GM12892 (cell line): ENCODE data around the gene GDPD4.

Experiments
- DNase-seq: peaks from one replicate; pipeline ENCODE4 v3.0.0; 2011; ENCODE audit not compliant: insufficient read length
- FAIRE-seq: peaks from 2 replicates; lab custom pipeline; 2011; peaks lifted over from hg19 to GRCh38; lab: Jason Lieb, UNC
- POLR2A ChIP-seq: IDR thresholded peaks from 2 replicates; pipeline ENCODE4 v1.6.1; 2011; ENCODE audit warnings: low read depth, low read length, control low read depth
- POLR2AphosphoS5 ChIP-seq: IDR thresholded peaks from 2 replicates; pipeline ENCODE4 v1.6.1; 2011; ENCODE audit warnings: low read depth, low read length, control low read depth
- TAF1 ChIP-seq: IDR thresholded peaks from 2 replicates; pipeline ENCODE4 v1.6.1; 2011; ENCODE audit warnings: low read depth, mild to moderate bottlenecking, control low read depth, low read length, borderline replicate concordance

GDPD4 gene

DNA sequence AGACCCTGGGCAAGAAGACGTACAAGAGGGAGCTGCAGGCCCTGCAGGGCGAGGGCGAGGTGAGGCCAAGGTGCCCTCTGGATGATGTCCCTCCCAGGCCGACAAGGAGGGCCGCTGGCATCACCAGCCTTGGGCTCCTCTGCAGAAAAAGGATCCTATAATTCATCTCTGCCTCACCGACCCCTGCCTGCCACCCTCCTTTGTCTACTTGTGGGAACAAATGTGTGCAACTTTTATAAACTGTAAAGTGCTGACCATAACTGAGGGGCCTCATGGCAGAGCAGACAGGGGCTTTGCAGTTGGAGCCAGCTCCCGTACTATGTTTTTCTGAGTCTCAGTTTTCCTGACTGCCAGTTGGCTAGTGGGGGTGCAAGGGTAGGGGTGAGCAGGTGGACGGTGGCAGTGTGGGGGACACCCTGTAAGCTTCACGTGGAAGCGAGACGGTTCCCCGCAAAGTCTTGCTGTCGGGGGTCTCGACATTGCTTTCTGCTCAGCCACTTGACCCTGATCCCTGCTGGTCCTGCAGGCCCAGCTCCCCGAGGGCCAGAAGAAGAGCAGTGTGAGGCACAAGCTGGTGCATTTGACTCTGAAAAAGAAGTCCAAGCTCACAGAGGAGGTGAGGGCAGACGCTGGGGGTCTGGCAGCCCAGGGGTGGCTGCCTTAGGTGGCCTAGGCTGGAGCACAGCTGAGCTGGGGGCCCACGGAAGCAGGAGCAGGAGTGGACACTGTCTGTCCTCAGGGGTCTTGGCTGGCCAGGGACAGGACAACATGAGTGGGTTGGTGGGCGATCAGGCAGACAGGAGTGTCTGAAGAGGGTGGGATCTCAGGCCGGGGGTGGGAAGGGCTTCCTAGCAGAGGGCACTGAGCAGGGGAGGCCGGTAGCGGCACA is 118.7 kb downstream of the GDPD4 start:
- DNase-seq, result no peak
- FAIRE-seq, result no peak
- TF ChIP-seq POLR2A (no peak), TAF1 (no peak), POLR2AphosphoS5 (no peak)

DNA sequence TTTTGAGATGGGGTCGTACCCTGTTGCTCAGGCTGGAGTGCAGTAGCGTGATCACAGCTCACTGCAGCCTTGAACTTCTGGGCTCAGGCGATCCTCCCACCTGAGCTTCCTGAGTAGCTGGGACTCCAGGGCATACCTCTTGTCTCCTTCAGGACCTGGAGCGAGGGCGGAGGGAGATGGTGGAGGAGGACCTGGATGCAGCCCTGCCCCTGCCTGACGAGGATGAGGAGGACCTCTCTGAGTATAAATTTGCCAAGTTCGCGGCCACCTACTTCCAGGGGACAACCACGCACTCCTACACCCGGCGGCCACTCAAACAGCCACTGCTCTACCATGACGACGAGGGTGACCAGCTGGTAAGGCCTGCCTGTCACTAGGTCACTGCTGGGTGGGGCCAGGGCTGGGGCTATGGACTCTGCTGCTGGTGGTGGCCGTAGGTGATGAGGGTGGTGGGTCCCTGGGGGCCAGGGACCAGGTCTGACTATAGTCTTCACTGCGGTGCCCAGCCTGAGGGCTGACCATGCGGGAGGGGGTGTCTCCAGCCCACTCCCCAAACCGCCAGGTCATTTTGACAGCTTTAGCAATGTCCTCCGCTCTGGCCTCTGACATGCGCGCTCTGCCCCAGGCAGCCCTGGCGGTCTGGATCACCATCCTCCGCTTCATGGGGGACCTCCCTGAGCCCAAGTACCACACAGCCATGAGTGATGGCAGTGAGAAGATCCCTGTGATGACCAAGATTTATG is 119.5 kb downstream of the GDPD4 start:
- DNase-seq (no peak), FAIRE-seq (no peak)
- no peak for TF ChIP-seq TAF1
- no peak for TF ChIP-seq POLR2AphosphoS5
- no peak for TF ChIP-seq POLR2A

DNA sequence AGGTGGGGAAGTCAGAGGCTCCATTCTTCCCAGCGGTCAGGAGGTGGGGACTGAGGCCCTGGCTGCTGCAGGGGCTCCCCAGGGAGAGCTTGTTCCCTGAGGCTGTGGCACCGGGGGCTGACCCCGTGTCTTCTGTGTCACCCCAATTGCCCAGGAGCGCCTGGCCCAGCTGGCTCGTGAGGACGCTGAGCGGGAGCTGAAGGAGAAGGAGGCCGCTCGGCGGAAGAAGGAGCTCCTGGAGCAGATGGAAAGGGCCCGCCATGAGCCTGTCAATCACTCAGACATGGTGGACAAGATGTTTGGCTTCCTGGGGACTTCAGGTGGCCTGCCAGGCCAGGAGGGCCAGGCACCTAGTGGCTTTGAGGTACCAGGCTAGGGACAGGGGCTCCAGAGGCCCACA is 120.3 kb downstream of the GDPD4 start:
- TF ChIP-seq TAF1 (no peak), POLR2A (no peak), POLR2AphosphoS5 (no peak)
- FAIRE-seq (no peak), DNase-seq (no peak)

DNA sequence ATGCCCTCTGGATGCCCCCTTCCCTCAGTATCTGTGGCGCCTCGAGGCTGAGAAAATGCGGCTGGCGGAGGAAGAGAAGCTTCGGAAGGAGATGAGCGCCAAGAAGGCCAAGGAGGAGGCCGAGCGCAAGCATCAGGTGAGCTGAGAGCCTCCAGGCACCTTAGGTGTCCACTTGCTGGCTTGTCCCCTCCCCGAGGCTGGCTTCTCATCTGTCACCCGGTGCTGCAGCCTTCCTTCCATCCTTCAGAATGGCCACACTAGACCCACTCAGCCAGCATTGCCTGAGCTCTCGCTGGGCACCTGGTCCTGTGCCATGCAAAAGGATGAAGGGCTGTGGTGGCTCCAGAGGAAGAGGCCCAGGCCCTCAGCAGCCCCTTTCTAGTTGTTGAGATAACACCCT is 121.1 kb downstream of the GDPD4 start:
- no peak for FAIRE-seq

DNA sequence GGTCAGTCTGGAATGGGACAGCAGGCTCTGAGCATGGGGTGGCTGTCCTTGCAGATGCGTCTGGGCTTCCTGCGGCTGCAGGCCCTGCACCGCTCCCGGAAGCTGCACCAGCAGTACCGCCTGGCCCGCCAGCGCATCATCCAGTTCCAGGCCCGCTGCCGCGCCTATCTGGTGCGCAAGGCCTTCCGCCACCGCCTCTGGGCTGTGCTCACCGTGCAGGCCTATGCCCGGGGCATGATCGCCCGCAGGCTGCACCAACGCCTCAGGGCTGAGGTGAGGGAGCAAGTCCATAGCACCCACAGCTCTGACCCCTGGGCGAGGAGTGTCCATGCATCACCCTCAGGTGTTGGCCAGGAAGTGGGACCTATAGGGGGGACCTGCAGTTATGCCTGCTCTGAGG is 121.8 kb downstream of the GDPD4 start:
- DNase-seq (no peak), FAIRE-seq (no peak)
- TF ChIP-seq POLR2AphosphoS5 (no peak), TAF1 (no peak), POLR2A (no peak)

More for the DNA sequence above, 121.1 kb downstream of the GDPD4 start:
- TF ChIP-seq TAF1 (no peak), POLR2AphosphoS5 (no peak), POLR2A (no peak)
- no peak for DNase-seq

DNA sequence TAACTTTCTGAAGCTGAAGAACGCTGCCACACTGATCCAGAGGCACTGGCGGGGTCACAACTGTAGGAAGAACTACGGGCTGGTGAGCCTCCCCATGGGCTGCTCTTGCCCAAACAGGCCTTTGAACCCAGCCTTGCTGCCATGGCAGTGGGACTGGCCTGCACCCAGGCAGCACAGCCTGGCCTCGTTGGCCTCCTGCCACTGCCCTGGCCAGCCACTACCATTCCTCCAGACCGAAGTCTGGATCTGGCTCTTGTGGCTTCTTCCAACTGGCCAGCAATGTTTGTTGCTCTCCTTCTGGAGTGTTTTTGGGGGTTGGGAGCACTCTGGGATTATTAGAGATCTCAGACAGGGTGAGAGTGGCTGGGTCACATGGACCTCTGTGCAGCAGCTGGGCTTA is 122.4 kb downstream of the GDPD4 start:
- TF ChIP-seq POLR2AphosphoS5 (no peak), POLR2A (no peak), TAF1 (no peak)
- DNase-seq (no peak), FAIRE-seq (no peak)

DNA sequence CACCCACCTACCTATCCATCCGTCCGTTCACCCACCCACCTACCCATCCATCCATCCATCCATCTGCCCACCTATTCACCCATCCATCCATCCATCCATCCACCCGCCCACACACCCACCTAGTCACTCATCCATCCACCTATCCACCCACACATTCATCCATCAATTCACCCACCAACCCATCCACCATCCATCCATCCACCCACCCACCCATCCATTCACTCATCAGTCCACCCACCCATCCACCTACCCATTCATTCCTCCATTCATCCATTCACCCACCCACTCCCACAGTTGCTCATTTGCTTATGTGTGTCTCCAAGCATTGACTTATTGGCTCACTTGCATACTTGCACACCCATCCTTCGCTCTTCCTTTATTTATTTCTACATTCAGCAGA is 123.3 kb downstream of the GDPD4 start:
- no peak for DNase-seq
- TF ChIP-seq POLR2A (no peak), TAF1 (no peak), POLR2AphosphoS5 (no peak)
- no peak for FAIRE-seq

DNA sequence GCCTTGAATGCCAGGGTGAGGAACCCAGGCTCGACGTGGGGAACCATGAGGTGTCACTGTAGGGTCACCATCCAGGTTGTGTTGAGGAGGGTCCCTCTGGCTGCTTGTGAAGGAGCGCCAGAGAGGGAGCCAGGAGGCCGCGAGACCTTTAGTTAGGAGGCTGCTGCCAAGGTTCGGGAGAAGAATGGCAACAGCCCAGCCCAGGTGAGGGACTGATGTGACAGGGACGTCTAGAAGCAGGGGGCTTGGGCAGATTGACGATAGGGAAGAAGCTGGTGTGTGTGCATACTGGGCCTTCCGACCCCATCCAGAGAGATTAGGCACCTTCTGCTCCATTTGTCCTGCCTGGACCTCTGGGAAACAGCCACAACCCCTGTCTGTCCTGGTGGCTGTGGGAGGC is 124.5 kb downstream of the GDPD4 start:
- no peak for TF ChIP-seq POLR2AphosphoS5
- no peak for TF ChIP-seq TAF1
- no peak for TF ChIP-seq POLR2A
- FAIRE-seq, result no peak
- no peak for DNase-seq

DNA sequence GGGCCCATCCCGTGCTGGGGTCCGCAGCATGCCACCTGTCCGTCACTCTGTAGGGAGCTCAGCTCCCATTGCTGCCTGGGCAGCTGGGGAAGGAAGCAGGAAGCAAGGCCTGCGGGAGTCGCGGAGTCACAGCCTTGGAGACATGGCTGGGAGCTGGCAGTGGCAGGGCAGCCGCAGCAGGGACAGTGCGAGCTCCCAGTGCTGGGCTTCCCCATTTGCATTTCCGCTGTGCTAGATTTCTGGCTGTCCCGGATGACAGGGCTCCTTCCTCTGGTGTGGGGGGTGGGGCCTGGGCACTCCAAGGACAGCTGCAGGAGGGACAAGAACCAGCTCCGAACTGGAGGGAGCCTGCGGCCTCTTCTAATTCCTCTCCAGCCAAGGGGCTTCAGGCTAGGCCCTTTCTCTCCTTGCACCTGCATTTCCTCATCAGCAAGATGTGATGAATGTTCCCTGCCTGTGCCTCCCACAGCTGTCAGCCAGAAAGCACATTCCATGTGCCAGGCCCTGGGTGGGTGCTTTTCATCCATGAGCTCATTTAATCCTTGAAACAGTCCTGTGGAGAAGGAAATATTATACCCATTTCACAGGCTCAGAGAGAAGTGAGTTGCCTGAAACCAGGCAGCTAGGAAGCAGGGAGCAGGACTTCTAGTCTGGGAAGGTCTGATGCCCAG is 125.5 kb downstream of the GDPD4 start:
- no peak for FAIRE-seq
- TF ChIP-seq TAF1, result no peak
- TF ChIP-seq POLR2AphosphoS5, result no peak
- no peak for TF ChIP-seq POLR2A
- DNase-seq, result no peak

DNA sequence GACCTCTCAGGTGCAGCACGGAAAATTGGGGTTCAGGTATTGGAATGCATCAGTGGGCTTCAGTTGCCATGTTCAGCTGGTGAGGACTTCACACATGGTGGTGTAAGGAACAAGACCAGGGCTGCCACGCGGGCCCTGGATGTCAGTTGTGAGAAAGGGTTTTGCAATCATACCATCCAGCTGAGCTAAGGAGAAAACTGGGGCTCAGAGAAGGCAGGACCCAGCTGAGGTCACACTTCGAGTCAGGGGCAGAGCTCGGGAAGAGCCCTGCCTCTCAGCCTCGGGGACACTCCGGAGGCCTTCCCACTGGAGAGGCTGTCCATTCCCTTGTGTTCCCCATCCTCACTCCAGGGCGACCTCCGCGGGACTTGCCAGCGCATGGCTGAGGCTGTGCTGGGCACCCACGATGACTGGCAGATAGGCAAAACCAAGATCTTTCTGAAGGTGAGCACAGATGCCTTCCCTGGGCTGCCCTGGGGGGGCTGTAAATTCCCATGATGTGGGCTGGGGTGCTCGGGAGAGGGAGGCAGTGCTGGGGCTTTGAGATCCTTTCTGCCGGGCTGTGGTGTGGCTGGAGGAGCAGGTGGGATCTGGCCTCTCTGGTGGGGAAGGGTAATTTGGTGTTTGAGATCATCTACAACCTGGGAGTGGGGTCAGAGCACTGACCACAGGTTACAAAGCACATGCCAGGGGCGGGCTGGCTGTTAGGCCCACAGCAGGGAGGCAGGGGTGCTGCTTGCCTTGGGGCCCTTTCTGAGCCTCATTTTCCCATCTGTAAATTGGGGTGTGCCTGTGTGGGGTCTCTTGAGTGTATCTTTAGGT is 126.3 kb downstream of the GDPD4 start:
- FAIRE-seq, result no peak
- no peak for DNase-seq
- TF ChIP-seq POLR2AphosphoS5, result no peak
- TF ChIP-seq POLR2A, result no peak
- TF ChIP-seq TAF1, result no peak
